ENCODE results near the gene TXN2. TPM values are rescaled to one million over a fixed set of nuclear protein-coding genes. Genes with fewer than 3 reads are reported as not detected.

The TXN2 gene
- total RNA-seq, 1 donor, result 10.9 TPM

DNA sequence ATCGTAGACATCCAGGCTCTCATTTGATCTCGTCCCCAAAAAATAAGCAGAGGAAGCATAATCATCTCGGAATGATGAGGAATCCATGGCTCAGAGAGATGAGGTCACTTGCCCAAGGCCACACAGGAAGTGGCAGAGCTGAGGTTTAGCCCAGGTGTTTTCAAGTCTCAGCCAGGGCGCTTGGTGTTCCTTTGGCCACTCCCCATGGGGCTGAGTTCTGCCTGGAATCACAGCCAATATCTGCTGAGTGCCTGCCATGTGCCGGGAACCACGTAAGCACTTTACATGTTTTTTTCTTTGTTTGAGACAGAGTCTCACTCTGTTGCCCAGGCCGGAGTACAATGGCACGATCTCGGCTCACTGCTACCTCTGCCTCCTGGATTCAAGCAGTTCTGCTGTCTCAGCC, 64.2 kb downstream of the TXN2 start:
- Histone ChIP-seq H3K4me1 (ENCODE audit: insufficient read depth, low read length) (peaks cover 47% of the 10 kb centered on the region), H3K4me3 (ENCODE audit: low read length) (no peak overlapping the region), H3K27me3 (ENCODE audit: insufficient read depth, low read length) (no peaks in the 10 kb centered on the region), H3K9me3 (ENCODE audit: low read depth, low read length) (no peaks in the 10 kb centered on the region)

Other genes with a start within 250 kb of the TXN2 start
- gene APOL2, start 242.1 kb downstream of the TXN2 start, total RNA-seq, result 26.7 TPM
- 2.7 TPM for gene APOL1, start 228.5 kb downstream of the TXN2 start, total RNA-seq
- 340 TPM for gene MYH9, start 93.7 kb downstream of the TXN2 start, total RNA-seq
- gene FOXRED2, start 25.4 kb upstream of the TXN2 start, total RNA-seq, result 1.3 TPM
- 389 TPM for gene EIF3D, start 47.5 kb upstream of the TXN2 start, total RNA-seq
- not detected for gene CACNG2, start 222.1 kb upstream of the TXN2 start, total RNA-seq

Data from mononuclear cell (primary cell).